RPMI7951 (cell line): ENCODE measurements around the gene C3orf62. TPM values are rescaled to one million over a fixed set of nuclear protein-coding genes. Genes with fewer than 3 reads are reported as not detected.

Source experiments
- total RNA-seq: library from RNA; depleted of rRNA; stranded (reverse); fragments of >200 nt; shearing (Covaris generic); gene quantifications from 2 replicates; pipeline ENCODE4 v1.2.3, GENCODE V29; 2014; rRNA removed

The C3orf62 gene
- total RNA-seq, 1 experiment from 2014 or later = 0.84 TPM

Other genes starting within 250 kb of the C3orf62 start
- 305 and 426 TPM in 2 replicates for gene IMPDH2, start 247.8 kb downstream of the C3orf62 start, total RNA-seq
- 121 and 124 TPM in 2 replicates for gene QRICH1, start 183.2 kb downstream of the C3orf62 start, total RNA-seq
- 244 and 314 TPM in 2 replicates for gene QARS1, start 172.5 kb downstream of the C3orf62 start, total RNA-seq
- 29.1 and 42.4 TPM in 2 replicates for gene USP19, start 156.4 kb downstream of the C3orf62 start, total RNA-seq
- gene LAMB2, start 144.2 kb downstream of the C3orf62 start, total RNA-seq = 209 and 244 TPM in 2 replicates
- 26.0 and 32.8 TPM in 2 replicates for gene CCDC71, start 110.9 kb downstream of the C3orf62 start, total RNA-seq
- 28.1 and 28.7 TPM in 2 replicates for gene KLHDC8B, start 105.6 kb downstream of the C3orf62 start, total RNA-seq
- 12.9 and 14.5 TPM in 2 replicates for gene USP4, start 62.8 kb upstream of the C3orf62 start, total RNA-seq
- not detected in 2 replicates for gene GPX1, start 81.1 kb upstream of the C3orf62 start, total RNA-seq
- gene RHOA, start 134.7 kb upstream of the C3orf62 start, total RNA-seq = 627 and 650 TPM in 2 replicates
- gene TCTA, start 135.2 kb upstream of the C3orf62 start, total RNA-seq = 22.9 and 24.3 TPM in 2 replicates
- 1.5 TPM in 1 of 2 replicates, not detected in the other for gene AMT, start 145.2 kb upstream of the C3orf62 start, total RNA-seq
- 2.4 and 4.2 TPM in 2 replicates for gene NICN1, start 152.1 kb upstream of the C3orf62 start, total RNA-seq
- 75.7 and 88.6 TPM in 2 replicates for gene DAG1, start 193.0 kb upstream of the C3orf62 start, total RNA-seq